Activated T-helper 17 cell treated with anti-CD3 and anti-CD28 coated beads, Interleukin-2, amount 50 U/mL, for 72 hours (primary cell): Measurements from ENCODE around the gene MIS18BP1. TPM values are rescaled to one million over a fixed set of nuclear protein-coding genes. Genes with fewer than 3 reads are reported as not detected.
"Not testable (repeated sequence)": the region's sequence is repeated elsewhere in the genome, so short reads cannot be mapped to it uniquely, and the experiment has no call there.

ENCODE experiments used
- ATAC-seq: fragments of 150-1000 bp; cut with Tn5 transposase; replicated peaks from 2 replicates; pipeline ENCODE4 v1.10.0; 2021; ENCODE audit warnings: mild to moderate bottlenecking, moderate library complexity
- H3K27ac Mint-ChIP-seq: one replicate; pipeline ENCODE4 v1.8.0; 2022; ENCODE audit warnings: mixed read lengths
- H3K27me3 Mint-ChIP-seq: one replicate; pipeline ENCODE4 v1.8.0; 2022; ENCODE audit warnings: mixed read lengths
- H3K36me3 Mint-ChIP-seq: one replicate; pipeline ENCODE4 v1.8.0; 2022; ENCODE audit warnings: low read depth, mild to moderate bottlenecking, mixed read lengths
- H3K4me1 Mint-ChIP-seq: one replicate; pipeline ENCODE4 v1.8.0; 2022; ENCODE audit warnings: mixed read lengths
- H3K4me3 Mint-ChIP-seq: one replicate; pipeline ENCODE4 v1.8.0; 2022; ENCODE audit warnings: mild to moderate bottlenecking, mixed read lengths
- H3K9me3 Mint-ChIP-seq: one replicate; pipeline ENCODE4 v1.8.0; 2022; ENCODE audit warnings: mixed read lengths
- total RNA-seq, 2 donors: library from RNA; stranded (reverse); gene quantifications; one replicate each; pipeline ENCODE4 v1.2.3, GENCODE V29; 2022

The MIS18BP1 gene
- total RNA-seq, 2 donors from 2014 or later, result 52.2 to 75.7 TPM

- peaks cover 6% of the 10 kb centered on the region for H3K36me3 Mint-ChIP-seq
- H3K4me1 Mint-ChIP-seq, result peaks cover 6% of the 10 kb centered on the region
- ATAC-seq, result no peak
- peaks cover 24% of the 10 kb centered on the region for H3K9me3 Mint-ChIP-seq
- H3K27me3 Mint-ChIP-seq, result no peaks in the 10 kb centered on the region
- no peak overlapping the region for H3K27ac Mint-ChIP-seq
- no peak overlapping the region for H3K4me3 Mint-ChIP-seq
Observed at GRCh38 chr14:45254771-45255170, 1.8 kb upstream of the MIS18BP1 start.

GRCh38 chr14:45253754-45254310, 830 bp upstream of the MIS18BP1 start:
- H3K4me1 Mint-ChIP-seq, result peaks cover 6% of the 10 kb centered on the region
- H3K27ac Mint-ChIP-seq, result peak overlapping the region; percentile 90

GRCh38 chr14:45252366-45253069, 484 bp downstream of the MIS18BP1 start:
- peak overlapping the region; percentile 90 for H3K27ac Mint-ChIP-seq
- H3K36me3 Mint-ChIP-seq, result peaks cover 6% of the 10 kb centered on the region
- H3K9me3 Mint-ChIP-seq, result peaks cover 4% of the 10 kb centered on the region
- H3K4me1 Mint-ChIP-seq, result peaks cover 6% of the 10 kb centered on the region
- ATAC-seq, result no peak
- peak overlapping the region; percentile 91 for H3K4me3 Mint-ChIP-seq
- no peaks in the 10 kb centered on the region for H3K27me3 Mint-ChIP-seq

More at GRCh38 chr14:45253754-45254310, 830 bp upstream of the MIS18BP1 start:
- no peak for ATAC-seq
- H3K4me3 Mint-ChIP-seq, result peak overlapping the region; percentile 91
- peaks cover 6% of the 10 kb centered on the region for H3K36me3 Mint-ChIP-seq
- no peaks in the 10 kb centered on the region for H3K27me3 Mint-ChIP-seq
- peaks cover 16% of the 10 kb centered on the region for H3K9me3 Mint-ChIP-seq

DNA sequence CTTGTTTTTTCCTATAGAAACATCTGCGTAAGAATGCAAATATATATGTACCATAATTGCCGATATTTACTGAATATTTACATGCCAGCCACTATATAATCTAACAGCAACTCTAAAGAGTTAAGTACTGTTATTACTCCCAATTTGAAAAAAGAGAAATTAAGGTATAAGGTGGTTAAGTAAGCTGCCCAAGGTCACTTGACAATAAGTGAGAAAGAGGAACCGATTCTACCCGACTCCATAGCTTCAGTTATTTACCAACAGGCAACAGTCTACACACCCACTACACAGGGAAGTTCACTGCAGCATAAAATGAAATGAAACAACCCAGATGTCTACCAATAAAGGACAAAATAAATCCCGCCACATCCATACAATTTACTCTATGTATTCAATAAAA, 1.1 kb downstream of the MIS18BP1 start:
- Mint-ChIP-seq H3K9me3 (no peaks in the 10 kb centered on the region), H3K36me3 (peaks cover 6% of the 10 kb centered on the region), H3K27ac (peak overlapping the region; percentile 90), H3K27me3 (no peaks in the 10 kb centered on the region), H3K4me1 (peaks cover 6% of the 10 kb centered on the region), H3K4me3 (peak overlapping the region; percentile 91)
- peak; percentile 14 for ATAC-seq

- no peaks in the 10 kb centered on the region for H3K9me3 Mint-ChIP-seq
- ATAC-seq, result no peak
- peak overlapping the region; percentile 40 for H3K27ac Mint-ChIP-seq
- peaks cover 6% of the 10 kb centered on the region for H3K4me1 Mint-ChIP-seq
- no peaks in the 10 kb centered on the region for H3K27me3 Mint-ChIP-seq
- peak overlapping the region; percentile 91 for H3K4me3 Mint-ChIP-seq
- H3K36me3 Mint-ChIP-seq, result peaks cover 6% of the 10 kb centered on the region
Observed at GRCh38 chr14:45249856-45250575, 3.0 kb downstream of the MIS18BP1 start.

DNA sequence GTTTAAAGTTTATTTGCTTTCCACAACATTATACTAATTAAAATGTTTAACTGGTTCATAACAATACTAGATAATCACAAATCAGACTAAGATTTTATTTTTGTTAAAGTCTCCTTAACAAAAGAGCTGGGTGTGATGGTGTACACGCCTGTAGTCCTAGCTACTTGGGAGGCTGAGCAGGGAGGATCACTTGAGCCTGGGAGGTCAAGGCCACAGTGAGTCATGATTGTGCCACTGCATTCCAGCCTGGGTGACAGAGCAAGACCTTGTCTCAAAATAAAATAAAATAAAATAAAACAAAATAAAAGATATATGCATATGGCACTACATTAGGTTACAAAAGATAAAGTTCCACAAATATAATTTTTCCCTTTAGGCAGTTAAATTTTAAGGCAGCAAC, 5.6 kb downstream of the MIS18BP1 start:
- peaks cover 15% of the 10 kb centered on the region for H3K36me3 Mint-ChIP-seq
- peaks cover 6% of the 10 kb centered on the region for H3K4me1 Mint-ChIP-seq
- H3K9me3 Mint-ChIP-seq, result no peaks in the 10 kb centered on the region
- no peak for ATAC-seq
- H3K27ac Mint-ChIP-seq, result no peak overlapping the region
- no peak overlapping the region for H3K4me3 Mint-ChIP-seq
- no peaks in the 10 kb centered on the region for H3K27me3 Mint-ChIP-seq

DNA sequence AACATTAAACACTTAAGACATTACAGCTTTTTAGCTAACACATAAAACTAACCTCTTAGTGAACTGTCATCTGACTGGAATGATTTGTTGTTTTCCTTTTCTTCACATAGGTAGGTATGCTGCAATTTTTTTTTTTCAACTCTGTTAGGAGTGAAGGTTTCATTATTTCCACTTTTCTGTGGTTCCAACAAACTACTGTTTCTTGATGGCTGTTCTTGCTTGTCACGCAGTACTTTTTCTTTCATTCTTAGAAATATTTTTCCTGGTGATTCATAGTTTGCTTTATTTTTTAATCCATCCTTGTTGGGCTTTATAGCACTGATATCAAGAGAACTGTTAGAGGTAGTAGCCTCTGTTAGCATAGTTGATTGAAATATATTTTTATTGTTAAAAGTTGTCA, 6.3 kb downstream of the MIS18BP1 start:
- no peaks in the 10 kb centered on the region for H3K9me3 Mint-ChIP-seq
- no peak overlapping the region for H3K27ac Mint-ChIP-seq
- H3K36me3 Mint-ChIP-seq, result peaks cover 22% of the 10 kb centered on the region
- no peaks in the 10 kb centered on the region for H3K27me3 Mint-ChIP-seq
- H3K4me3 Mint-ChIP-seq, result no peak overlapping the region
- ATAC-seq, result peak; percentile 91
- H3K4me1 Mint-ChIP-seq, result peaks cover 6% of the 10 kb centered on the region

DNA sequence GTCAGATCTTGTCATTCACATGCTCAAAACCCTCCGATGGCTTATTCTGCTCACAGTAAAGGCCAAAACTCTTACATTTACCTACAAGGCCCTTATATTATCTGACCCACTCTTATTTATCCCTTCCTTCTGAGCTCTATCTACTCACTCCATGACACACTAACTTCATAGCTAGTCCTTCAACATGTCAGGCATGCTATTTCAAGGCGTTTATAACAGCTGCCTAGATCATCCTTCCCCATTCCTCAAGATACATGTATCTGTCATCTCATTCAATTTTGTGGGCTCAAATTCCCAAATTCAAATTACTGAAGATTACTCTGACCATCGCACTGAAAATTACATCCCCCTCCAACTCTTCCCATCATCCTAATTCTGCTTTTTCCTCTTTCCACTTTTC, 6.9 kb downstream of the MIS18BP1 start:
- Mint-ChIP-seq H3K9me3 (no peaks in the 10 kb centered on the region), H3K4me3 (no peak overlapping the region), H3K27ac (no peak overlapping the region), H3K27me3 (no peaks in the 10 kb centered on the region), H3K4me1 (peaks cover 6% of the 10 kb centered on the region), H3K36me3 (peaks cover 28% of the 10 kb centered on the region)
- ATAC-seq, result no peak

DNA sequence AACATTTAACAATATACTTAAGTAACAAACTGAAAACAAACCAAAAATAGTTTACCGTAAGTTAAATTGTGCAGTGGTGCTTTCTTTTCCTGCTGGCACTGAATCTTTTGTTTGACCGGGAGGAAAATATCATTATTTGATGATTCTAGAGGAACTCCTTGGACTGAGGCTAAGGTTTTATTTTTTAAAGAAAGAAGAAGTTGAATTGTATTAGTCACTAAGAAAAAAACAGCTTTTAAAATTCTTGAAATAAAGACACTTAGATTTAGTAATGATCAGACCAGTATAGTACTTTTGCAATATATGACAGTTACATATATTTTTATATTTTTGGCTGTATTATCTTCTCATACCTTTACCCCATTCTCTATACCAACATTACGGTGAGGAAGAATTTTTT, 10.3 kb downstream of the MIS18BP1 start:
- no peak for ATAC-seq
- no peaks in the 10 kb centered on the region for H3K9me3 Mint-ChIP-seq
- no peak overlapping the region for H3K27ac Mint-ChIP-seq
- no peak overlapping the region for H3K4me3 Mint-ChIP-seq
- peaks cover 23% of the 10 kb centered on the region for H3K36me3 Mint-ChIP-seq
- H3K4me1 Mint-ChIP-seq, result no peaks in the 10 kb centered on the region
- H3K27me3 Mint-ChIP-seq, result no peaks in the 10 kb centered on the region

- peaks cover 43% of the 10 kb centered on the region for H3K36me3 Mint-ChIP-seq
Observed at GRCh38 chr14:45238988-45239387, 14.0 kb downstream of the MIS18BP1 start.

DNA sequence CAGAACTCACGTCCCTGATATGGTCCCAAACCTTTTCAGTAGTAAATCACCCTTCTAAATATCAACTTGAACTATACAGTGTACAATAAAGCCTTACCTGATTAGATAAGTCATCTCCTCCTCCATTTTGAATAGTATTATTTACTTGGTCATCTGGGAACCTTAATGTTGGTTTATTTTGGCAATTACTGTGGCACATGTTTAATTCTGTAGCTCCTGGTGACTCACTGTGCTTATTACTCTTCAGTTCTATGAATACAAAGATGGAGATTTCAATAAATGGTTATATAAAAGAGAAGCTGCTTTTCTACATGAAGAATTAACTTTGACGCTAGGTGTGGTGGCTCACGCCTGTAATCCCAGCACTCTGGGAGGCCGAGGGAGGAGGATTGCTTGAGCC, 25.4 kb downstream of the MIS18BP1 start:
- Mint-ChIP-seq H3K27me3 (no peaks in the 10 kb centered on the region), H3K4me3 (no peak overlapping the region), H3K9me3 (no peaks in the 10 kb centered on the region), H3K4me1 (peaks cover 3% of the 10 kb centered on the region), H3K36me3 (peaks cover 95% of the 10 kb centered on the region), H3K27ac (no peak overlapping the region)
- no peak for ATAC-seq

More at GRCh38 chr14:45238988-45239387, 14.0 kb downstream of the MIS18BP1 start:
- peaks cover 4% of the 10 kb centered on the region for H3K4me1 Mint-ChIP-seq
- no peak overlapping the region for H3K4me3 Mint-ChIP-seq
- no peak overlapping the region for H3K27ac Mint-ChIP-seq
- ATAC-seq, result no peak
- H3K27me3 Mint-ChIP-seq, result no peaks in the 10 kb centered on the region
- no peaks in the 10 kb centered on the region for H3K9me3 Mint-ChIP-seq

- Mint-ChIP-seq H3K4me1 (peaks cover 5% of the 10 kb centered on the region), H3K9me3 (no peaks in the 10 kb centered on the region), H3K27me3 (no peaks in the 10 kb centered on the region), H3K27ac (no peak overlapping the region), H3K36me3 (peaks cover 76% of the 10 kb centered on the region), H3K4me3 (no peak overlapping the region)
- no peak for ATAC-seq
Observed at GRCh38 chr14:45222485-45223262, 30.3 kb downstream of the MIS18BP1 start.

- H3K9me3 Mint-ChIP-seq, H3K27ac Mint-ChIP-seq, H3K4me1 Mint-ChIP-seq, H3K27me3 Mint-ChIP-seq, ATAC-seq, H3K4me3 Mint-ChIP-seq: not testable (repeated sequence)
- peaks cover 75% of the 10 kb centered on the region for H3K36me3 Mint-ChIP-seq
Observed at GRCh38 chr14:45214341-45214740, 38.7 kb downstream of the MIS18BP1 start.

DNA sequence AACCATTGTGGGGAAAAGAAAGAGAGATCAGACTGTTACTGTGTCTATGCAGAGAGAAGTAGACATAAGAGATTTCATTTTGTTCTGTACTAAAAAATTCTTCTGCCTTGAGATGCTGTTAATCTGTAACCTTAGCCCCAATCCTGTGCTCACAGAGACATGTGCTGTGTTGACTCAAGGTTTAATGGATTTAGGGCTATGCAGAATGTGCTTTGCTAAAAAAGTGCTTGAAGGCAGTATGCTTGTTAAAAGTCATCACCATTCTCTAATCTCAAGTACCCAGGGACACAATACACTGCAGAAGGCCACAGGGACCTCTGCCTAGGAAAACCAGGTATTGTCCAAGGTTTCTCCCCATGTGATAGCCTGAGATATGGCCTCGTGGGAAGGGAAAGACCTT, 39.3 kb downstream of the MIS18BP1 start:
- not testable (repeated sequence) for H3K4me3 Mint-ChIP-seq, H3K27me3 Mint-ChIP-seq, ATAC-seq, H3K4me1 Mint-ChIP-seq, H3K9me3 Mint-ChIP-seq, H3K27ac Mint-ChIP-seq
- peaks cover 75% of the 10 kb centered on the region for H3K36me3 Mint-ChIP-seq
